NCI-H2196 (cell line): Measurements from ENCODE around the gene GNAI2.
A peak's percentile ranks its signal among the peaks of the same experiment; 100 is the strongest.
"Not testable (repeated sequence)": the region's sequence is repeated elsewhere in the genome, so short reads cannot be mapped to it uniquely, and the experiment has no call there.

ENCODE experiments used
- DNase-seq: peaks from one replicate; lab custom pipeline; 2025; ENCODE audit not compliant: unreplicated experiment; lab: John Stamatoyannopoulos, UW

The GNAI2 gene

DNA sequence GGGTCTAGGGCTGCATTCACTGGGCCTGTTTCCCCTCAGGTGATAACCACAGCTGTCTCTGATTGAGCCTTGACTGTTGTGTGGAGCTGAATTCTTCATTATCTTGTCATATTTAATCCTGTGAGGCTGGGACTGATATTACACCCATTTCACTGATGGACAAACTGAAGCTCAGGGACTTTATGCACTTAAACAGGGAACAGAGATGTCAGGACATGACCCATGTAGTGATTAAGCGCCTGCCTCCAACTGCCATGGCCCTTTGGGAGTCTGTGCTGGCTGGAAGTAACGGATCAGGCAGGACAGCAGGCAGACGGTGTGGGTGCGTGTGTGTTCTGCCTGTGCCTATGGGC, 7.5 kb downstream of the GNAI2 start:
- no peak for DNase-seq

GRCh38 chr3:50244813-50245212, 8.8 kb downstream of the GNAI2 start:
- DNase-seq, result not testable (repeated sequence)

DNA sequence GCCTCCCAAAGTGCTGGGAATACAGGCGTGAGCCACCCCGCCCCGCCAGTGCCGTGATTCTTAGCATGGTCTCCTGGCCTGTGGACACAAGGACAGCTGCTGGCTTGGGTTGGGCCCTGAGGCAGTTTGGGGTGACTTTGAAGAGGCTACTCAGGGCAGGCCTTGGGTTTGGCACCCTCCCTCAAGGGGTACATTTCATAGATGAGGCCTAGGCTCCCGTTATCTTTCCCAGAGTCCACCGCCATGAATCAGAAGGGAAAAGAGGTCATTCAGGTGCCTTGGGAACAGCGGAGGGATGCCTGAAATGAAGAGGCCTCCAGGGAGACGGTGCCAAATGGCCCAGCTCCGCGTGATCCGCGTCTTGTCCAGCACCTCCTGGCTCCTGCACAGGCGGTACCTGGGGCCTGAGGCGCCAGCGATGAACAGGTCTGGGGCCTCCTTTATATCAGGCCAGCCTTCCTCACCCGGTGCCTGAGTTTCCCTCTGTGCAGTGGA, 9.3 kb downstream of the GNAI2 start:
- no peak for DNase-seq

GRCh38 chr3:50245831-50246516, 10.0 kb downstream of the GNAI2 start:
- DNase-seq, result peak; percentile 85

DNA sequence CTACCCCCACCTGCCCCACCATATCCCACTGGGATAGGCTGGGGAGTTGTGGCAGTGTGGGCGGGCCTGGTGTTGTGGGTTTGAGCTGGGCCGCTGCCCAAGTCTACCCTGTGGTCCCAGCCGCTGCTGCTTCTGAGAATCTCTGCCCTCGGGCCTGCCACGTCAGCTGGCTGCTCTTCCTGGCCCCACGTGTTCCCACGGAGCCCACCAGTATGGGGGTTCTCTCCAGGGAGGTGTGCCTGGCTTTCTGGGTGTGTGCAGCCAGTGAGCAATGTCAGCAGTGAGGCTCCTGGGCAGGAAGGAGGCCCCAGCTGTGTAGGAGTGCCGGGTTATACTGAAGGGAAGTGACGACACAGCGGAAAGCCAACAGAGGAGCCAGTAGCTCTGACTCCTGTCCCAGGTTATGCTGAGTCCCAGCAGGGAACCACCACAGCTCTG, 10.5 kb downstream of the GNAI2 start:
- DNase-seq, result no peak

GRCh38 chr3:50248387-50248786, 12.4 kb downstream of the GNAI2 start:
- no peak for DNase-seq

- DNase-seq, result no peak
These were observed 13.5 kb downstream of the GNAI2 start for GRCh38 chr3:50249457-50249856.

- DNase-seq, result no peak
These were observed 14.5 kb downstream of the GNAI2 start for GRCh38 chr3:50250514-50250913.

DNA sequence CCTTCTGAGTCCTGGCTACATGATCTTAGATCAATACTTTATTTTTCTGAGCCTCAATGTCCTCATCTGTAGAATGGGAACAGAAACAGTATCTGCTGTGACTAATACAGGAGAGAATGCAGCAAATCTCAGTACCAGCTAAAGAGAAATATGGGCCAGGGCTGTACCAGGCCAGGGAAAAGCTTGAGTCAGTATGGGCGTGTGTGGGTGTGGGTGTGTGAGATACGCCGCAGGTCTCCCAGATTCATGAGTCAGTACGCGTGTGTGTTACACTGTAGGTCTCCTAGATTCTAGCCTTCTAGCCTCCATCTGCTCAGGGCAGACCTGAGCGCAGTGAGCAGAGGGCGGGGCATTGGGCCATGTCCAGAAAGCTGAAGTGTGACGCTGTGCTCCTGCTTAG, 15.2 kb downstream of the GNAI2 start:
- no peak for DNase-seq

GRCh38 chr3:50254577-50255250, 18.7 kb downstream of the GNAI2 start:
- DNase-seq, result no peak

DNA sequence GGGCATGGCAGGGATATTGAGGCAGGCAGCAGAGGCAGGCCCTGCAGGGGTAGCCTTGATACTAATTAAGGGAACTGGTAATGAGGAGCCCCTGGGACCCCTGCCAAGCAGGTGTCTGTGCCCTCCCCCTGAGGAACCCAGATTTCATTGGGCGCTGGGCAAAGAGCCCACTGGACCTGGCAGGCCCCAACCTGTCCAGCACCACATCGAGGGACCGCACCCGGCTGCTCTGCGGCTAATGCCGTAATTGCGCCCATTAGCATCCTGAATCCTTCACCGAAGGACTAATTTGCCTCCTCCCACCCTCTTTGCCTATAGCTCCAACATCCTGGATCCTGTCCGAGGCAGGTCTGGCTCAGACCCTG, 19.2 kb downstream of the GNAI2 start:
- no peak for DNase-seq

DNA sequence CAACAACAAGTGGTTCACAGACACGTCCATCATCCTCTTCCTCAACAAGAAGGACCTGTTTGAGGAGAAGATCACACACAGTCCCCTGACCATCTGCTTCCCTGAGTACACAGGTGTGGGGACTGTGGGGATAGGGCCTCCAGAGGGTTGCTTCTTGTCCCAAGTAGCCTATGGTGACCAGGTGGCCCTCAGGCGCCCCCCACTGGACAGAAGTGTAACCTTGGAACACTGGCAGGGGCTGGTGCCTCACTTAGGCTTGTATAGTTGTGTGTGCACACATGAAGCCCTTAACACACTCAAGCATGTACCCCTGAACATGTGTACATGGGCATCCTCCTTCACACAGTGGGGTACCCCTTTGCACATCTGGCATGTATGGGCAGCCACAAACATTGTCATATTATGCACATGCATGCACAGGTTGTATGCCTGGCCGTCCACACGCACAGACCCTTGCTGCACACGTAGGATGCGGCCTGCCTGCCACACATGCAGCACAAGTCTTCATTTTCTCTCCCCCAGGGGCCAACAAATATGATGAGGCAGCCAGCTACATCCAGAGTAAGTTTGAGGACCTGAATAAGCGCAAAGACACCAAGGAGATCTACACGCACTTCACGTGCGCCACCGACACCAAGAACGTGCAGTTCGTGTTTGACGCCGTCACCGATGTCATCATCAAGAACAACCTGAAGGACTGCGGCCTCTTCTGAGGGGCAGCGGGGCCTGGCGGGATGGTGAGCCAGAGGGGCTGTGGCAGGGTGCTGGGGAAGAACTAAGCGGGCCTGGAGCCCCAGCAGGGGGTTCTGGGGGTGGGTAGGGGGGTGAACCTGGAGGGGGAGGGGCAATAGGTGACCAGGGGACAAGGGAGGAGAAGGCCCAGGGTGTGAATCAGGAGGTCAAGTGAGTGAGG, 21.2 kb downstream of the GNAI2 start:
- peak; percentile 24 for DNase-seq

- no peak for DNase-seq
These were observed 22.2 kb downstream of the GNAI2 start for GRCh38 chr3:50258029-50258680.

- DNase-seq, result no peak
These were observed 23.0 kb downstream of the GNAI2 start for GRCh38 chr3:50258979-50259378.

GRCh38 chr3:50259432-50260026, 23.5 kb downstream of the GNAI2 start:
- DNase-seq, result no peak

DNA sequence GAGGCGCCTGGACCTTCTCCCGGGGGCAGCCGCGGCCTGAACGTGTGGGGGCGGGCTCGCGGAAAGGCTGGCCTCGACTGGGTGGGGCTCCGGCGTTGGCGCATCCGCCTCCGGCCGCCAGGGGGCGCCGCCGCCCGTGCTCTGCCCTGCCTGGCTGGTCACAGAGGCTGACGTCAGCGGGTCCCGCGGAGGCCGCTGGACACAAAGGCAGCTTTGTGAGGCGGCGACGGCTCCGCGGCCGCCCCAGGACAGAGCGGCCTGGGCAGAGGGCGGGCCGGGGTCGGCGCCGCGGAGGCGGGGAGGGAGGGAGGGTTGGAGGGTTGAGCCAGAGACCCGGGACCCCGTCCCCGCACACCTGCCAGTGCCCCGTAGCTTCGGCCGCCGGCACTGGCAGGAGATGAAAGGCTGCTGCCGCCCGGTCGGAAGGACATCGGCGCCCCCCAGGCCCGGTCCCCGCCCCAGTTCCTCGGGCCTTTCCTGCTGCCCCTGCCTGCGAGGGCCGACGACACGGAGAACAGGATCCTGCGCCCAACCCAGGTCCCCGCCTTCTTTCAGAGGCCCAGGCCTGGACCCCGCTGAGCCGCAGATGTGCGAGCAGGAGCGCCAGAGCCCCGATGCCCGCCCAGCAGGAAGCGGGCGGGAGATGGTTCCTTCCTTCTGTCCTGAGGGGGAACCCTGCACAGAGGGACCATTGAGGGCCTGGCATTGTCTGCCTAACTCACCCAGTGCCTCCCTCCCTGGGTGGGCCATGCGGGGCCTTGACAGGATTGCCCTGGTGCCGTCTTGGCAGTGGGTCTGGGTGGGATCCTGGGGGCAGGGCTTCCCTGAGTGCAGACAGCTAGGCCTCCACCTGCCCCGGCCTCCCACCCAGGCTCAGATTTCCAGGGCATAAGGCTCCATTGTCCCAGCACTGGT, 24.3 kb downstream of the GNAI2 start:
- peak; percentile 76 for DNase-seq

DNA sequence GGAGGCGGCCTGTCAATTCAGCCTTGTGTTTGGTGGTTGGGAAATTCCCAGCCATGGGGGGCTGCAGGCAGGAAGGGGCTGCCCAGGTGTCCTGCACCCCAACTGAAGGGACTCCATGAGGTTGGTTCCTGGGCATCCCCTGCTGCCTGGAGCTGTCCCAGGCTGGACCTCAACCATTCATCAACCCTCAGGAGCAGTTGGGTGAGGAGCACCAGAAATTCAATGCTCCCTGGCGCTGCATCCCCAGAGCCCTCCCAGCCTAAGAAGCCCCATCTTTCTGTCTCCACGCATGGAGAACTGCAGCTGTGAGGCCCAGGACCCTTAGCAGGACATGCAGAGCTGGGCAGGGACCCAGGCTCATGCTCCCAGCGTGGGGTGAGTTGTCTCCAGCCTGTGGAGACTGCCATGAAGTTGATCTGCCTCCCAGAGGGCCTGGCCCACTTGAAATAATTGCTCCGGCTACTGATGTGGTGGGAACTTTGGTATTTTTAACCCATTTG, 25.0 kb downstream of the GNAI2 start:
- no peak for DNase-seq

GRCh38 chr3:50261505-50261904, 25.5 kb downstream of the GNAI2 start:
- no peak for DNase-seq

DNA sequence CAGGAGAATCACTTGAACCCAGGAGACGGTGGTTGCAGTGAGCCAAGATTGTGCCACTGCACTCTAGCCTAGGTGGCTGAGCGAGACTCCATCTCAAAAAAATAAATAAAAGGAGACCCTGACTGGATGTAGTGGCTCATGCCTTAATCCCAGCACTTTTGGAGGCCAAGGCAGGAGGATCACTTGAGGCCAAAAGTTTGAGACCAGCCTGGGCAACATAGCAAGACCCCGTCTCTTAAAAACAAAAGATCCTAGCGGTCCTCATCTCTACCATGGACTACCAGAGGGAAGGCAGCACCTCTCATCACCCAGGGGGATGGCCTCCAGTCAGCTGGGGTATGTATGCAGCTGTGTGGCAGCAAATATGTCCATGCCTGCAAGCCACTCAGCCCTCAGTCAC, 26.2 kb downstream of the GNAI2 start:
- not testable (repeated sequence) for DNase-seq

- DNase-seq, result no peak
These were observed 26.8 kb downstream of the GNAI2 start for GRCh38 chr3:50262778-50263177.
